Measurements from ENCODE around the gene CYP4A22. TPM values are rescaled to one million over a fixed set of nuclear protein-coding genes. Genes with fewer than 3 reads are reported as not detected.

Gene CYP4A22
- total and polyA plus RNA-seq, 2 of the 4 experiments (the other 2 are of a cell fraction): not detected

GRCh38 chr1:47137925-47138615 is 829 bp downstream of the CYP4A22 start:
- Histone ChIP-seq H4K91ac (ENCODE audit: insufficient read depth, low read depth, low read length) (no peak overlapping the region), H3K27ac (ENCODE audit: insufficient read depth, low read length) (no peak overlapping the region), H4K20me1 (ENCODE audit: insufficient read depth, low read length) (no peaks in the 10 kb centered on the region), H3K9ac (ENCODE audit: low read depth, low read length) (no peak overlapping the region), H3K27me3 (ENCODE audit: control insufficient read depth, insufficient read depth, low read length) (no peaks in the 10 kb centered on the region), H3K36me3 (ENCODE audit: control insufficient read depth, insufficient read depth, low read length) (no peaks in the 10 kb centered on the region), H3K56ac (ENCODE audit: extremely low read depth, insufficient read depth, low read length) (no peak overlapping the region), H2BK15ac (ENCODE audit: low read depth, low read length) (no peak overlapping the region), H3K9me1 (ENCODE audit: insufficient read depth, low read length) (no peaks in the 10 kb centered on the region), H2BK5ac (ENCODE audit: low read depth, low read length, poor library complexity, severe bottlenecking) (no peak overlapping the region), H3K14ac (replicated peaks; ENCODE audit: low read depth, low read length) (no peak overlapping the region), H2AK9ac (replicated peaks; ENCODE audit: low read depth, low read length, poor library complexity) (no peak overlapping the region), H3K79me1 (ENCODE audit: low read depth in 1 of 2, low read length in 2 of 2) (no peaks in the 10 kb centered on the region), H3K18ac (ENCODE audit: low read depth, low read length) (no peak overlapping the region), H2AFZ (replicated peaks; ENCODE audit: low read length, poor library complexity) (no peak overlapping the region), H2BK20ac (ENCODE audit: low read depth, low read length) (no peak overlapping the region), H3K4ac (ENCODE audit: low read depth, low read length) (no peak overlapping the region), H2AK5ac (ENCODE audit: low read depth, low read length) (no peak overlapping the region), H3K23ac (ENCODE audit: low read depth, low read length) (no peak overlapping the region), H3K4me2 (ENCODE audit: low read depth, low read length) (no peak overlapping the region), H3K4me3 (ENCODE audit: insufficient read depth, low read depth, low read length) (no peak overlapping the region), H4K5ac (ENCODE audit: low read depth, low read length) (no peak overlapping the region), H2BK120ac (ENCODE audit: low read depth, low read length) (no peak overlapping the region), H3K9me3 (ENCODE audit: control insufficient read depth, insufficient read depth, low read length) (no peaks in the 10 kb centered on the region), H3K4me1 (ENCODE audit: control insufficient read depth, insufficient read depth, low read length) (no peaks in the 10 kb centered on the region), H4K8ac (ENCODE audit: low read depth in 2 of 2, low read length in 2 of 2) (no peak overlapping the region)
- CTCF ChIA-PET: interaction anchor here (0.6 kb wide), 1 partner anchor 731 kb away, joined by 5 read pairs; no protein-coding TSS in a partner anchor
- TF ChIP-seq NFE2L2 (IDR thresholded peaks at IDR 0.05; ENCODE audit: low read depth, low read length) (no peak), RFX5 (IDR thresholded peaks at IDR 0.05; ENCODE audit: low read depth, low read length) (no peak), CEBPB (IDR thresholded peaks at IDR 0.05; ENCODE audit: low read depth, low read length) (no peak), MXI1 (IDR thresholded peaks at IDR 0.05; ENCODE audit: borderline replicate concordance, low read depth, low read length) (no peak), CTCF (conservative IDR thresholded peaks at IDR 0.05; ENCODE audit: low read depth, low read length) (no peak), BHLHE40 (IDR thresholded peaks at IDR 0.05; ENCODE audit: low read depth, low read length) (no peak), ELK1 (IDR thresholded peaks at IDR 0.05; ENCODE audit: borderline replicate concordance, low read depth, low read length) (no peak), USF2 (IDR thresholded peaks at IDR 0.05; ENCODE audit: low read depth, low read length) (no peak), POLR2A (IDR thresholded peaks at IDR 0.05; ENCODE audit: low read depth, low read length) (no peak), FOS (IDR thresholded peaks at IDR 0.05; ENCODE audit: low read depth, low read length) (no peak), RAD21 (IDR thresholded peaks at IDR 0.05; ENCODE audit: low read length) (no peak), CHD1 (IDR thresholded peaks at IDR 0.05; ENCODE audit: low read depth, low read length) (no peak), MAZ (IDR thresholded peaks at IDR 0.05; ENCODE audit: borderline replicate concordance, low read depth, low read length) (no peak), RCOR1 (IDR thresholded peaks at IDR 0.05; ENCODE audit: insufficient replicate concordance, low read length) (no peak), SMC3 (IDR thresholded peaks at IDR 0.05; ENCODE audit: low read depth, low read length) (no peak), MAFK (IDR thresholded peaks at IDR 0.05; ENCODE audit: low read depth, low read length) (no peak)
- POLR2A ChIA-PET (ENCODE audit: unreplicated experiment): no interaction called here
- intact Hi-C loops (cut with micrococcal nuclease): no loop called here
- 80% methylated on average over 1 of the region's 5 CpGs; no CpG with 5 or more reads in 1 of the 2 experiments for WGBS, 2 experiments (ENCODE audit: extremely low coverage in 2 of 2, insufficient read length in 1 of 2)
- no peak for ATAC-seq (ENCODE audit: low read depth)
- DNase-seq: no peak
- dilution Hi-C loops (cut with HindIII; ENCODE audit: low sequenced_read_pairs, unreplicated experiment): no loop called here
- in situ Hi-C loops (cut with MboI; ENCODE audit: low sequenced_read_pairs): no loop called here
- BruUV-seq (replicated peaks): no TSS peak
